HG03139 (cell line): ENCODE results near the gene SRP72.
"Not testable (repeated sequence)": the region's sequence is repeated elsewhere in the genome, so short reads cannot be mapped to it uniquely, and the experiment has no call there.

Experiments
- ATAC-seq: cut with Tn5 transposase; IDR thresholded peaks from one replicate; pipeline ENCODE4 v1.9.1; 2021; ENCODE audit not compliant: unreplicated experiment

SRP72 gene, protein sequence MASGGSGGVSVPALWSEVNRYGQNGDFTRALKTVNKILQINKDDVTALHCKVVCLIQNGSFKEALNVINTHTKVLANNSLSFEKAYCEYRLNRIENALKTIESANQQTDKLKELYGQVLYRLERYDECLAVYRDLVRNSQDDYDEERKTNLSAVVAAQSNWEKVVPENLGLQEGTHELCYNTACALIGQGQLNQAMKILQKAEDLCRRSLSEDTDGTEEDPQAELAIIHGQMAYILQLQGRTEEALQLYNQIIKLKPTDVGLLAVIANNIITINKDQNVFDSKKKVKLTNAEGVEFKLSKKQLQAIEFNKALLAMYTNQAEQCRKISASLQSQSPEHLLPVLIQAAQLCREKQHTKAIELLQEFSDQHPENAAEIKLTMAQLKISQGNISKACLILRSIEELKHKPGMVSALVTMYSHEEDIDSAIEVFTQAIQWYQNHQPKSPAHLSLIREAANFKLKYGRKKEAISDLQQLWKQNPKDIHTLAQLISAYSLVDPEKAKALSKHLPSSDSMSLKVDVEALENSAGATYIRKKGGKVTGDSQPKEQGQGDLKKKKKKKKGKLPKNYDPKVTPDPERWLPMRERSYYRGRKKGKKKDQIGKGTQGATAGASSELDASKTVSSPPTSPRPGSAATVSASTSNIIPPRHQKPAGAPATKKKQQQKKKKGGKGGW

DNA sequence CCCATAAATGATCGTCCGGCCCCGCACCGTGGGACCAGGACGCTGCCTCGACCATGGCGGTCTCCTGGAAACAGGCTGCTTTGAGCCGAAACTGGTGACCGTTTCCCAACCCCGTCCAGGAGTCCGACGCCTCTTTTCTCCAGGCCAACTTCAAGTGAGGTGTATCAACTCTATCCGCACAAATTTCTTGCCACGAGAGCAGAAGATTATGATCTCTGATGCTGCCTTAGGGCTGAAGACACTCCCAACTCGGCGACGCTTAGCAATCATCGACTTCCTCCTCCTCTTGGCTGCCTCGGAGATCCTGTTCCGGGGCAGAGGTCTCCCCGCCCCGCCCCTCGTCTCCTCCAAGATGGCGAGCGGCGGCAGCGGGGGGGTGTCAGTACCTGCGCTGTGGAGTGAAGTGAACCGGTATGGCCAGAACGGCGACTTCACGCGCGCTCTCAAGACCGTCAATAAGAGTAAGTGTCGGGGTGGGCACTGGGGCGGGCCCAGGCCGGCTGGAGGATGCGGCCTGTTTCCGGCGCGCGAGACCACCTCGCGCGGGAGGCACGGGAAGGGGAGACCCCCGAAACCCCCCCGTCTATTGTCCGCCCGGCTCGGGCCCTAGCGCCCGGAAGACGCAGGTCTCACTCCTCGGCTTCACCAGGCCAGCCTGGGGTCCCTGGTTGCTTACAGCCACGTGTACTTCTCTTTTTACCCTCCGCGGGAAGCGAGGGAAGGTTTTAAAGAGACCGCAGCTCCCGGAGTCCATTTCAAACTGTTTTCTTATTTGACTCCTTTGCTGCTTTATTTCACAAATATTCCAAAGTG is at the start of gene SRP72:
TSS of gene SRP72 (plus strand) at position 334 of the 813 bp plus-strand sequence. CDS start at position 353, 19 bp downstream.
- peak; percentile 93 for ATAC-seq

DNA sequence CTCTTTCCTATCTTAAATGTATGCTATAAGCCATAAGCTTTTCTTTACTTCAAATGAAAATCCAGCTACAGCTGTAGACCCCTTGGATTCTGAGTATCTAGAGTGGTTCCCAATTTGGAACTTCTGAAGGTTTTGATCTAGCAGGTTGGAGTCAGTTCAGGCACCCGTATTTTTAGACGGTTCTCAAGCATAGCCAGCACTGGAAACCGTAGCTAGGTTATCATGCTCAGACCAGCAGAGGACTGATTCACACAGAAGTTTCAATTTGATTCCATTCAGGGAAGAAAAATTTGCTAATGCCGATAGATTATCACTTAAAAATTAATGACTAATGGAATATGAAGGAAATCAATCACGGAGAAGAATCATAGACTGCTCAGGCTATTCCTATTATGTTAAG is 43.2 kb upstream of the SRP72 start:
- ATAC-seq, result no peak

DNA sequence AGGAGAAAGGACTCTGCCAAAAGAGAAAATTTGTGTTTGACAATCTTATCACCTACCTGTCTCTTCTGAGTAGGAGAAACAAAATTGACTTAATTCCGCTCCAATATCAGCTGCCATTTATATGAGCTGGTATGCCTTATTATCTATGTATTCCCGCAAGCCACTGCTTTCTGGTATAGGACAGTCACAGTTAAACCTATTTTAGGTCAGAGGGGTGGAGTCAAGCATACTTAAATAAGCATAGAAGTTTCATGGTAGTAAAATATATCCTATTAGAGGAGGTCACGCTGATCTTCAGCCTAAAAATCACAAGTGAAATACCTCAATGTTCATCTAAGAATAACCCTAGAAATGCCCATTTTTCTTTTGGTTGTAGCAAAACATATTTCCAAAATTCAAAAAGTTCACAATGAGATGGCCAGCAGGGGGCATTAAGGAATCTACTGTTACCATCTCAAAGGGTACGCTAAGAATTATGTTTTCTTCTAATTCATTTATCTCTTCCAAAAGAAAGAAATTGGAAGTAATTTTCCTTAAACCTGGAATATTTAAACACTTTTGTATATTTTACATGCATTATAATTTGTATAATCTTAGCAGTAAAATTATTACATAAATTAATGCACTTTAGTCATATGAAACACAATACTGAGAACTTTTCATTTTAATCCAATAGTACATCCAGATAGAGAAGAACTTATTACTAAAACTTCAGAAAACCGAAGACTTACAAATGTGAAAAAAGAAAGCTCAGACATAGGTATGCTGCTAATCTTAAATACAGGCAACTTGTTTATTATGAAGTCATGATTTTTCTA is 42.5 kb upstream of the SRP72 start:
- no peak for ATAC-seq

DNA sequence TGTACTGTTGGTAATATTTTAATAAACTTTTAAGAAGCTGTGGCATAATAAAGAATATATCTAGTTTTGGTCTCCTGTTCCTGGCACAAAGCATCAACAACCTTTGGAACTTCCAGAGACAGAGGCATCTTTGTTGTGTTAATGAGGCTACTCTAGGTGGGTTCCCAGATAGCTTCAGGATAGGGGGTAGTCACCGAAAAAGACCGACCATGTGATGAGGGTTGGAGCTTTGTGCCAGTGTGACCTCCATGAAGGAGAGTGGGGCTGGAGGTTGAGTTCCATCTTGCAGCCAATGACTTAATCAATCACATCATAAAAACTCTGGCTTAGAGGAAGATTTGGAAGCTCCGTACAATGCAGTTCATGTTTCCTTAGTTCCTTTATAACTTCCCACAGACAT is 41.9 kb upstream of the SRP72 start:
- ATAC-seq, result no peak

DNA sequence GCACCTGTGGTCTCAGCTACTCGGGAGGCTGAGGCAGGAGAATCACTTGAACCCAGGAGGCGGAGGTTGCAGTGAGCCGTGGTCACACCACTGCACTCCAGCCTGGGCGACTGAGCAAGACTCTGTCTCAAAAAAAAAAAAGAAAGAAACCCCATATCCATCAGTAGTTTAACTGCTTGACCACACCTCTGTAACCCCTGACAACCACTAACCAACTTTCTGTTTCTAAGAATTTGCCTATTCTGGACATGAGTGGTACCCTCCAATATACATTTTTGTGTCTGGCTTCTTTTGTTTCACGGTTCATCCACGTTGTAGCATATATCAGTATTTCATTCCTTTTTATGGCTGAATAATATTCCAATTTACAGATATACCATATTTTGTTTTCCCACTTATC is 41.1 kb upstream of the SRP72 start:
- ATAC-seq, result peak; percentile 64

DNA sequence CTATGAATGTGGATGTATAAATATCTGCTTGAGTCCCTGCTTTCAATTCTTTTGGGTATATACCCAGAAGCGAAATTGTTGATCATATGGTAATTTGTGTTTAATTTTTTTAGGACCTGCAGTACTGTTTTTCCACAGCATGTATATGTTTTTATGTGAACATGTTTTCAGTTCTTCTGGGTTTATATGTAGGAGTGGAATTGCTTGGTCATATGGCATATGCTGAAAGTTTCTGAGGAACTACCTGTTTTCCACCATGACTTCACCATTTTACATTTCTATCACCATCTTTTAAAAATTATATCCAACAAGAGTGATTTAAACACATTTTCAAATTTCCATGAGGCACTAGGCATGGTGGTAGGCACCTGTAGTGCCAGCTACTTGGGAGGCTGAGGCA is 40.2 kb upstream of the SRP72 start:
- no peak for ATAC-seq

DNA sequence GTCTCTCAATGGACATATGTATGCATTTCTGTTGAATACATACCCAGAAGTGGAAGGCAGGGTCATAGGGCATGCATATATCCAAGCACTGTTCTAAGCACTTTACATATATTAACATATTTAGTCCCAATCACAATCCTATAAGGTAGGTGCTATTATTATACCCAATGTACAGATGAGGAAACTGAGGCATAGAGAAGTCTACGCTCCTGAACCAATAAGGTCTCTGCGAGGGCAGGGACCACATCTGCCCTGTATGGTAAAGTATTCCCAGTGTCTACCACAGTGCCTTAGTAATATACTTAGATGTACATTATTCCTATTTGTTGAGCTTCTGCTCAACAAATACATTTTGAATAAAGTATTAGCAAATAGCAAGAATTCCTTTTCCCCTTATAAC is 37.2 kb upstream of the SRP72 start:
- no peak for ATAC-seq

DNA sequence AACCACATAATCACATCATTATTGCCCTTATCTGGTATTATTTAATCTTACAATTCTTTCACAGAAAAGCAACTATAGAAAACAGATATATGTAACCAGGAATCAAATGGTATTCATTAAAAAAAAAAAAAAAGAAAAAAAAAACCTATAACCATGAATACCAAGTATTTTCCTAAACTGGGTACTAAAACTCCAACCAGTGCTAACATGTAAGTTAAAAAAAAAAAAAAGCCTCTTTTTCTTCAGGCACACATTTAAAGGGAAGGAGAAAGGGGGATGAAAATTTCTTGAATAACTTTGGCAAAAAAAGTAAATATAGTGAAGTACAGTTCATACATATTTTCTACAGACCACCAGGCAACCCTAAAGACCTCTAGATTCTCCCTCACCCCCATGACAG is 34.1 kb upstream of the SRP72 start:
- no peak for ATAC-seq

DNA sequence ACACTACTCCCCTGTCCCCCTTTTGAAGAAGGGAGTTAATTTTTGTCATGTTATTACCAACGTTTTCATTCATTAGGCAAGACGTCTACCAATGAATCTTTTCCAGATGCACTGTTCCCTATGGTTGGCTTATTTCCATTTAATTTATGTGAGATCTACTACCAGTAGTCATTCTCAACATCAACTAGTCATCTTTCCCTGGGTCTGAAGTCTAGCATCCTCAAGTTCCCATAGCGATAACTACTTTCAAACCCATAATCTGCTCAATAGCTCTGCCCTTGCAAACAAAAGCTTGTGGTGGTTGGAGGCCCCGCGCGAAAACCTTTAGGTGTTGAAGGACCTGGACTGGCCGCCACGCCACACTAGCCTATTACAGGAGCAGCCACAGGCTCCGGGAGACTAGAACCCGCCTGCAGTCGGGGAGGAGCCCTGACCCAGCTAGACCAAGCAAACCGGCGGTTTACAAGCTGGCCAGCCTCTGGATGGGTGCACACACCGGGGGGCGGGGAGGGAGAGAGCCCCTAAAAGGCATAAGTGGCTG is 32.7 kb upstream of the SRP72 start:
- peak; percentile 14 for ATAC-seq

DNA sequence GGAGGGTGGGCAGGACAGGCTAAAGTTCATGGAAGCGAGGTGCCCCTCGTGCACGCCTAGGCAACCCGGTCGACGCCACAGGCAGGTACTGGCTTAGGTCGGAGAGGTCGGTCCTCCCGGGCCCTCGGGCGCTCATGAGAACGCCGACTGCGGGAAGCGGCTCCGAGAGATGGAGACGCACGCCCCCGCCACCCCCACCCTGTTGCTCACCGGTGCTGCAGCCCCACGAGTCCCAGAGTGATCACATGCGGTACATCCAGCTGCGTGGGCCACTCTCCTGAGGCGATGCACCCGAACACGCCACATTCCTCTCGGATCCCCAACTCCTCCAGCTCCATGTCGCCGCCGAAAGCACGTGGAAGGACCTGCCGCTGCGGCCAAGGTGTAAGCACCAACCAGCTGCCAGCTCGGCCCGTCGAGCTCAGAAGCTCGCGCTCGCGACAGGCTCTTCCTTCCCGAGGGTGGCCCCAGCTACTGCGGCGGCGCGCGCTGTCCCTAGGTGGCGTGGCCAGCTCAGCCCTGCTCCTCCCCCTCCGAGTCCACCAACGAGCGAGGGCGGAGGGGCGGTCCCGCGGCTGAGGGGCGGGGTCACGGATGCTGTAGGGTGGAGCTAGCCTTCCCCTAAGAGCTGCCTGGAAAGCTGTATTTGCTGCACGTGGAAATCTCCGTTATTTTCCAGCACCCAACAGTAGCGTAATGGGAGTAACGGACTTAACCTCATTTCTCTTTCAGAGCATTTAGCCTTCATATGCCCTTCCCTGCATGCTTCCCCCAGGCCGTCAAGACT is 32.1 kb upstream of the SRP72 start, which contains the start of gene PPAT:
TSS of gene PPAT (minus strand) at position 476 of the 787 bp plus-strand sequence. CDS start at position 338, 138 bp downstream.
- ATAC-seq, result peak; percentile 76

DNA sequence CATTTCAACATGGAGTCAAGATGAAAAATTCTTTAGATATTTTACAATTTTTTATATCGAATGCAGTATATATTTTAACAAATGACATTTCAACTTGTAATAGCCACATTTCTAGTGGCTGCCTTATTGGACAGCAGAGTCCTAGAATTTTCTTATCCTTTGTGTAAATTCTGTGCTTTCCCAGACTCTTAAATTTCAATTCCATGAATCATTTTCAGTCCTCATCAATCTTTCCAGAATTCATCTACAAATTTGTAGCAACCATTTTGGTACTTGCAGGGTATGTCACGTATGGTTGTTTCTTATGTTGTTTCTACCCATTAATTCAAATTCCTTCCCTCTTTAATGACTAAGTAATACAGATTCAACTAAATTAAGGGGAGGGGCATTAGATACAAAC is 28.7 kb upstream of the SRP72 start:
- no peak for ATAC-seq

DNA sequence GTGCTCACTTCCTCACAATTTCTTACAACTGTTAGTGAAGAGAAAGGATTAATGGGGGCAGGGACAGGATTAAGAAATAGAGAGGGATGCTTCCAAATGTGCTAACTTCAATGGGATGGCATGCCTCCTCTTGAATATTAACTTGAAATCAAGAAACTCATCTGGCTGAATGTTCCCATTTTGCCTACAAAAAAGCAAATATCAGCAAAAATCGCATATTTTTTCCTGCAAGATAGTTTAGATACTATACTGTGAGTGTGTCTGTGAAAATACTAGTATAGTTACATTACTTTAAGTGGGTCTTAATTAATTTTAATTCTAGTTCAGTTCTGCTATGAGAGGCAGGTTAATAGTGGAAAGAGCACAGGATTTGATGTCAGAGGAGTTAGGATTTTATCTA is 26.4 kb upstream of the SRP72 start:
- ATAC-seq, result no peak

DNA sequence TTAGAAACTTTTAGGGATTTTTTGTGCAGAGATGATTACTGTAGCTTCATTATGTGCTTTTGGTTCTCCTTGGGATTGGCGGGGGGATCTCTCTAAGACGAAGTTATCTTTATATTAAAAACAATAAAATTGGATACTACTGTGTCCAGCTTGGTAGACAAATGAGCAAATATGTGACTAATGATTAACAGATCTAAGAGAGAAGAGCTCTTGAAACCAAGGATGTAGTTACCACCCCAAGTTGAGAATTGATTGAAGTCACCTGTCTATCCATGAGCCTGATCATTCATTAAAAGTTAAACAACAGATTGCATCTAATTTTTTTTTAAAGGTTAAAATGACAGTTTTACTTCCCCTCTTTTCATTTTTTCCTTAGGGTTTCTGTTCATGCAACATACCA is 22.7 kb upstream of the SRP72 start:
- no peak for ATAC-seq

DNA sequence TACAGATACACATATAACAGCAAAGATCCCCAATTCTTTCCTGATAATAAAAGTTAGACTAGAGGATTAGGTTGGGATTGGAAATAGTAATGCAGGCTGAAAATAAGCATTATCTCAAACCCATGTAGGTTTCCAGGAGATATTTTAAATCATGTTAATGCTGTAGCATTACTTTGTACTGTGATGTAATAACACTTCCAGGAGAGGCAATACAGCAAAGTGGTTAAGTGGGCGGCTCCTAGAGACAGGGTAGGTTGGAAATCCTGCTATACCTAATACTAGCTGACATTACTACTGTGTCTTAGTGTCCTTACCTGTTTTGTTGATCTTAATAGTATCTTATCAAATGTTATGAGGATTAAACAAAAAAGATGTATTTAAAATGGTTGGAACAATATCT is 21.7 kb upstream of the SRP72 start:
- no peak for ATAC-seq

DNA sequence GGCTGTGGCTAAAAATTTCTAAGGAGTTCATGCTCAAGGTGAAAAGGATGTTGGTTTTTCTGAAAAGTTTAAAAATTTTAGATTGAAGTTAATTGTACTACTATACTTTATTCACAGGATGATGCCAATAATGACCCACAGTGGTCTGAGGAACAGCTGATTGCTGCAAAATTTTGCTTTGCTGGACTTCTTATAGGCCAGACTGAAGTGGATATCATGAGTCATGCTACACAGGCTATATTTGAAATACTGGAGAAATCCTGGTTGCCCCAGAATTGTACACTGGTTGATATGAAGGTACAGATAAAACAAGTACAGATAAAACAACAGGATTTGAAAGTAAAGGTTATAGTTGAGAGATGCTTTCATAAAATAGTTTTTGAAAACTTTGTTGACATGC is 19.1 kb upstream of the SRP72 start:
- ATAC-seq, result no peak

DNA sequence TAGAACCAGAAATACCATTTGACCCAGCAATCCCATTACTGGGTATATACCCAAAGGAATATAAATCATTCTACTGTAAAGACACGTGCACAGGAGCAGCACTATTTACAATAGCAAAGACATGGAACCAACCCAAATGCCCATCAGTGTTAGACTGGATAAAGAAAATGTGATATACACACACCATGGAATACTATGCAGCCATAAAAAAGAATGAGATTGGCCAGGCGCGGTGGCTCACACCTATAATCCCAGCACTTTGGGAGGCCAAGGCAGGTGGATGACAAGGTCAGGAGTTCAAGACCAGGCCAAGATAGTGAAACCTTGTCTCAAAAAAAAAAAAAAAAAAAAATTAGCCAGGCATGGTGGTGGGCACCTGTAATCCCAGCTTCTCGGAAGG is 17.9 kb upstream of the SRP72 start:
- not testable (repeated sequence) for ATAC-seq

DNA sequence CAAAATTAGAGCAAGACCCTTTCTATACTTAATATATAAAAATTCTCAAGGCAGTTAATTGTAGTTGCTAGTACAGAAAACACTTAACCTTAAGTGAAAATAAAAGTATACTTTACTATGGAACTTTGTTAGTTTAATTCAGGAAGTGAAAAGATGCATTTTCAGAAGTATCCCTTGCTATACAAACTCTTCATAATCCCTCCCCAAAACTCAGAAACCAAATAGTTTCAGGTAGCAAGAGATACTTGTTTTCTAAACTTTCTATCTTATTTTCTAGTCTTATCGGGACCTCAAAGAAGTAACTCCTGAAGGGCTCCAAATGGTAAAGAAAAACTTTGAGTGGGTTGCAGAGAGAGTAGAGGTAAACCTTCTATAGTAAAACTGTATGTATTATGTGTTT is 17.1 kb upstream of the SRP72 start:
- no peak for ATAC-seq

DNA sequence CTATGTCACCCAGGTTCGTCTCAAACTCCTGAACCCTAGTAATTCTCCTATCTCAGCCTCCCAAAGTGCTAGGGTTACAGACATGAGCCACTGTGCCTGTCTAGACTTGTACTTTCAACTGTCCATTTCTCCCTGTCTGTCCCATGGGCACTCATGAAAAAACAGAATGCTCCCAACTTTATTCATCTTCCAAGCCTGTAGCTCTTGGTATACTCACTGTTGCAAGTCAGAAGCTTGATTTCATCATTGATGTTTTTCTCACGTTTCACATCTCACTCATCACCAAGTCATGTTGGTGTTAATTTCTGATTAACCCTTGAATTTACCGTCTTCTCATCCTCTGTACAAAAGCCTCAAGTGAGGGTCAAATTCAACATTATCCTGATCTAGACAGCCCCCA is 7.3 kb upstream of the SRP72 start:
- no peak for ATAC-seq

DNA sequence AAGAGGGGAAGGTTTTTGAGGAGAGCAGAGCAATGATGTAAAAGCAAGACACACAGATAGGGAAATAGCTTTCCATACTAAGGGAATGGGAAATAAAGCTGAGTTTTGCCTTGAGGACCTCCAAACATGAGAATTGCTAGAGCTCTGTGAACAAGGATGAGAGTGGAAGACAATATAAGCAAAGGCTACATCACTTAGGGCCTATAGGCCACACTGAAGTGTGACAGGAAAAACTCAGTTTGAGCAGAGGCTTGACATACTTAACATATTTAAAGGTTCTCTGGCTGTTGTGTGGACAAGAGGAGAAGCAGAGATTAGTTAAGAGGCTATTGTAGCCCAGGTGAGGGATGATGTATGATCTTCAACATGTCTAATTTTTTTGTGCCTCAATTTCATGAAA is 5.3 kb upstream of the SRP72 start:
- no peak for ATAC-seq

DNA sequence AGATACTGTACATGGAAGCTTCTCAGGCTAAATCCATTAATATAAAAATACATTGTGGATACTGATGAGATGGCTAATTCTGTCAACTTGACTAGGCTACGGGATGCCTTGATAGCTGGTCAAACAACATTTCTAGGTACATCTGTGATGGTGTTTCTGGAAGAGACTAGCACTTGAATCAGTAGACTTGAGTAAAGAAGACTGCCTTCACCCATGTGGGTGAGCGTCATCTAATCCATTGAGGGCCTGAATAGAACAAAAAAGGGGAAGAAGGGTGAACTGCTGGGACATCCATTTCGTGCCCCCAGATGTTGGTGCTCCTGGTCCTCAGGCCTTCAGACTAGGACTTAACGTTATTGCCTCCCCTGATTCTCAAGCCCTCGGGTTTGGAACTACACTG is 3.7 kb upstream of the SRP72 start:
- ATAC-seq, result no peak
